ENCODE measurements around the gene DBP.
A peak's percentile ranks its signal among the peaks of the same experiment; 100 is the strongest.

DBP gene

DNA sequence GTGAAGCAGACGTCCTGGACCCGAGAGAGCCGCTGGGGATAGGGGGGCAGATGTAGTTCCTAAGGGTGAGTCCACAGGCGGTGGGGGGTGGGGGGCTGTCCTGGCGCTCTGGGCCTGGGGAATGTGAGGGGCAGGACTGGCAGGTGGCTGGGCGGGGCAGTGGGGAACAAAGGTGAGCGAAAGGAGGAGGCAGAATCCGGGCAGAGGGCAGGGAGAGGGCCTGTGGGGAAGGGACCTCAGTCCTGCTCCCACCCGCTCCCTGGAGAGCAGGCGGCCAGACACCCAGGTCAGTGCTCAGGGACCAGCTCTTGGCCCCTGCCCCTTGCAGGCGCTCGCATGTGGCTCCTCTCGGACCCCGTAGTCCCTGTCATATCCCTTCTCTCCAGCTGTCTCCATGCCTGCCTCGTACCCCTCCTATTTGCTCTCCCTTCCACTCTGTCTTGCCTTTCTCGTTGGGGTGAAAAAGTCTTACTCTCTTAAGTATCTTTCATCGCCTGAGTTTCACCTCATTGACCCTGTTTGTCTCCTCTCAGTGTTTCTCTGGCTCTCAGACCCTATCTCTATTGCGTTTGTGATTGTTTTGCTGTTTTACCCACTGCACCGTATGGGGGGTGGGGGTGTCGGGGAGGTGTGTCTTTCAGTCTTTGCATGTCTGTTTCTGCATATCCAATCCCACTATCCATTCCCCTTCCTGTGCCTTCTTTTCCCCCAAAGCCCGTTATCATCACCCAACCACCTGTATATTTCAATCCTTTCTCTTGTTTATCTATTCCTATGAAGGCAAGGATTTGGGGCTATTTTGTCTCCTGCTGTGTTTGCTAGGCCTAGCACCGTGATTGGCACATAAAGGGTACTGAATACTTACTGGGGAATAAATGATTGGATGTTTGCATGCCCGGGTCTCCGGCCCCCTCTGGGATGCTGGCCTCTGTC is 12.1 kb downstream of the DBP start:
- no peak for DNase-seq

DNA sequence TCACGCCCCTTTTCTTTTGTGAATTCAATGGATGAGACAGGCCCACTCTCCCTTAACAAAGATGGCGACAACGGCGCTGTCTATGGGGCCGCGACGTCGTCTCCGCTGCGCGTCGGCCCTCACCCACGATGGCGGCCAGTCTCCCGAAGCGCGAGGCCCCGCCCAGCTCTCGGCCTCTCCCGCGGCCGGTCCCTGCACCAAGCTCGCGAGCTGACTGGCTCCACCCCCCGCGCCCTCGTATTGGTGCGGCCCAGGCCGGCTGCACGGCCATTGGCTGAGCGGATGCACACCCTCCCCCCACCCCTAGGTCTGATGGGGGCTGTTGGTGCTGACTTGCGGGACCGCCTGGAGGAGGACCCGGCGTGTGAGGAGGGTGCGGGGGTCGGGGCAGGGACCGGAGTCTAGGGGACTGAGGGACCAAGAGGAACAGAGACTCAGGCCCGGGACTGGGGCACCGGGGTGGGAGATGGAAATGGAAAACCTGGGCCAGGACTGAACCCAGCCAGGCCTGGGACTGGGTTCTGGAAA is 13.0 kb downstream of the DBP start:
- DNase-seq = peak; percentile 90 to 91

DNA sequence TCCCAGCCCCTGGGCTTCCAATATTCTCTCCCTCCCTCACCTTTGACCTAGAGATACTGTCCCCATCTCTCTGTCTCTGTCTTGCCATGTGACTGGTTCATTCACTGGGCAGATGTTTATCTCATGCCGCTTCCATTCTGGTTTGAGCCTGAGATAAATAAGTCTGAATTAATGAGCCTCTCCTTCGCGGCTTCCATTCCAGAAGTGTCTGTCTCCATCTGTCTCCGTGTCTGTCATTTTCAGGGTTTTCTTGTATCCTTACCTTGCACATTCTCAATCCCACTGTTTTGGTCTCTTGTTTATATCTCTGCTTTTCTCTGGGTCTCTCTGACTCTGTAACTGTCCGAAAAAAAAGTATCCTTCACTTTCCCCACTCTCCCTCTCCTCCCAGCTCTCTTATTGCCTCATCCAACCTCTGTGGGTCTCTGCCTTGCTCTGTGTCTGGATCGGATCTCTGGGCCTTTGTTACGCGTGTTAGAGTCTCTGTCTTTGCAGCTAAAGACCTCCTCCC is 13.6 kb downstream of the DBP start:
- DNase-seq = no peak

DNA sequence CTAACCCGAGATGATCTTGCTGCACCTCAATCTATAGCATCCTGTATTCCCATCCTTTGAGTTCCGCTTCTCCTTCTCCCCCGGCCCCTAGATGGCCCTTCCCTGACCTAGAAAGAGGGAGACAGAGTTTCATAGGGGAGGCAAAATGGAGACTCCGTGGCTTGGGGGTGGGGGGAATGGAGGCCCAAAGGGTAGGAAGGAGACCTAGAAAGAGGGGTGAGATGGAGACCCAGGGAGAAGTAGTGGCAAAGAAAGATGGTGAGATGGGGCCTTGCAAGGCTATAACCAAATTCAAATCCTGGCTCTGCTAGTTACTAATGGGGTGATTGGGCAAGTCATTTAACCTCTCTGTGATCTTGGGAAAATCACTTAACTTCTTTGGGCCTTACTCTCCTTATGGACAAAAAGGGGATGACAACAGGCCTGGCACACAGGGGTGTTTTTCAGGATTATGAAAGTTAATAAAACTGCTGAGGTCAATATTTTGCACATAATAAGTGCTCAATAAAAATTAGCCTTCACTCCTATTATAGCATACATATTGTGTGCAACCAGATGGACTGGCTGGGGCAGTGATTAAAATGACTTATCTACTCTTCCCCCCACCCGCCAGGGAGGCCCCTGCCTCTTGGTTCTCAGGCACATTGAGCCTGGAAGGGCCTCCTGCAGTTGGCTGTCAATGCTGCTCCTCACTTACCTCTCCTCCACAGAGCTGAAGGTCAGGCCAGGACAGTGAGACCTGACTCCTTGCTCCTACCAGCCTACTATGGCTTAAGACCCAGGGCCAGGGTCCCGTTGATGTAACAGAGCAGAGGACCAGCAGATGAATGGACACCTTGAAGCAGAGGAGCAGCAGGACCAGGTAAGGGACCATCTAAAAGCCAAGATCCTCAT is 17.2 kb downstream of the DBP start:
- DNase-seq = peak; percentile 40 to 56

DNA sequence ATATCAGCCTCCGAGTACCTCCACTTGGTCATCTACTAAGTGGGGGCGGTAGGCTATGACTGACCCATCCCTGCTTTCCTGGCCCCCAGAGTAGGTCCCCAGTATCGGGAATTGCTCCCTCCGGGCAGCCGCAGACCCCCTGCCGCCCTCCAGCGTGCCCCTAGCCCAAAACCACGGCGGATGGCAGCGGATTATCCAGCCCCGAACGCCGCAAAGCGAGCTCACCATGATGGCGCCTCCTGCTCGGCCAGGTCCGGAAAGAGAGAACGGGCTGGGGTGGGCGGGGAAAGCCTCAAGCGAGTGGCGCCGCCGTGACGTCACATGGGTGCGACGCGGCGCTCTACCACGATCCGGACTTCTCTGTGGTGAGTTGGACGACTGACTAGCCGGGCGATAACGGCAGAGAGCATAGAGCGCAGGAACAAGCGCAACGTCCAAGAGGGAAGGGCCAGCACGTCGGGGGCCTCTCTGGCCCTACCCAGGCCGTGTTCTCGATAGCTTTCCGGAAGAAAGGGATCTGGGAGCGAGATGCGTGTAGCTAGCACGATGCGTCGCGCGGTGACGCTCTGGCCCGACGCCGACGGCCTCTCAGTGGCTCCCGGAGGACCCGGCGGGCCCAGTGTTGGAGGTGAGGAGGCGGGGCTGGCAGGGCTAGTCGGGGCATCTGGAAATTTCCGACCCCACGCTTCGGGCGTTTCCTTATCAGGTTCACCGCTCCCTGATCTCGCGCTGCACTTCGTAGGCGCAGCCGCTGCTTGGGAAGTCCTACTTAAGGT is 18.1 kb downstream of the DBP start, which contains the start of the genes RPL18 and SPHK2:
Gene RPL18 (minus strand): TSS at position 263 of the 776 bp plus-strand sequence. CDS start 35 bp downstream, at position 228.
Gene SPHK2 (plus strand): TSS at position 591 of the 776 bp plus-strand sequence. CDS start 1,009 bp downstream, outside the sequence.
- DNase-seq = peak; percentile 98 to 99

DNA sequence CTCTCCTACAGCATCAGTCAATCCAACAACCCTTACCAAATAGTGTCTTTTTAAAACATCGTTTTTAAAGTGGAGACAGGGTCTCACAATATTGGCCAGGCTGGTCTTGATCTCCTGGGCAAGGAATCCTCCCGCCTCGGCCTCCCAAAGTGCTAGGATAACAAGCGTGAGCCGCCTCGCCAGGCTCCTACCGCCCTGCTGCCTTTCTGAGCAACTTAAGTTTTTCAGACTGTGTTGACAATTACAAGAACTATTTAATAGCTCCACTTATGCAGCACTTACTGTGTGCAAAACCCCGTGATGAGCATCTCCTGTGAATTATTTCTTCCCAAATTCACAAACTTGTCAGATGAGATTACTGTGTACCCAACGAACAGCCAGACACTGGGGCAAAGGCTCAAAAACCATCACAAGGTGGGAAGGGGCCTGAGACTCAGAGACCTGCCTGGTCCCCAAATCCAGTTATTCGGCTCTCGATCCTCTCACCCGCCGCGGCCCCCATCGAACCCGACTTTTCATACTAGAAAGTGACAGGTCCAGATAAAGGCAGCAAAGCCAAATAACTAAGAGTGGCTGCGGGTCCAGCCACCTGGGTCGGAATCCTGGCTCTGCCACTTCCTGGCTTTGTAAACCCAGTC is 18.8 kb downstream of the DBP start:
- no peak for DNase-seq

DNA sequence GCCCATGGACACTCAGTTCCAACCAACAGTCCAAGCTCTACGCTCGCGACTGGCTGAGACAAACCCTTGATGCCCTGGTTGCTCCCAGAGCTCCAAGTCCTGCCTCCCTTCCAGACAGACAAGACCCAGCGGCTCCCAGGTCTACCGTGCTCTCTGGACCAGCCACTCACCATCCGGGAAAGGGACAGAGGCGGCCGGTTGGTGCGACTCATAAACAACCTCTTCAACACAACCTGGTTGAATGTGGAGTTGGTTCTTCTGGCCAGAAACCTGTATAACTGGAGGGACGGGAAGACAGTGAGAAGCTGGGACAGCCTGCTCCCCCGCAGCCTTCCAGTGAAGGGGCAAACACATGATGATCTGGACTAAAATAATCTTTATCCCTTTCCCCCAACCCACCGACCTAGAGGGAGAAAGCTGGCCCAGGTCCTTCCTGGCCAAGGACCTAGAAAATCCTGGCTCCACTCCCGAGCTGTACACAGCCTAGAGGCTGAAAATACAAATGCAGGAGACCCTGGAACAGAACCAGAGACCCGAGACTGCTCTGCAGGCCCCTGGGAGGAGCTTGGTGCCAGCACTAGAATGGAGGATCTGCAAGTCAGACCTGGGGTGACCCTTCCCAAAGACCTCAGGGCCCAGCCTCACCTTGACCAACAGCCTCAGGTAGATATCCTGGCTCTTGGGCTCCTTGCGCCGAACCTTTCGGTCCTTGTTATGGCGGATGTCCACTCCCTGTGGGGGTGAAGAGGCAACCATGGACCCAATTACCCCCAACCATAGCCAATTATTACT is 19.8 kb downstream of the DBP start:
- DNase-seq = no peak

DNA sequence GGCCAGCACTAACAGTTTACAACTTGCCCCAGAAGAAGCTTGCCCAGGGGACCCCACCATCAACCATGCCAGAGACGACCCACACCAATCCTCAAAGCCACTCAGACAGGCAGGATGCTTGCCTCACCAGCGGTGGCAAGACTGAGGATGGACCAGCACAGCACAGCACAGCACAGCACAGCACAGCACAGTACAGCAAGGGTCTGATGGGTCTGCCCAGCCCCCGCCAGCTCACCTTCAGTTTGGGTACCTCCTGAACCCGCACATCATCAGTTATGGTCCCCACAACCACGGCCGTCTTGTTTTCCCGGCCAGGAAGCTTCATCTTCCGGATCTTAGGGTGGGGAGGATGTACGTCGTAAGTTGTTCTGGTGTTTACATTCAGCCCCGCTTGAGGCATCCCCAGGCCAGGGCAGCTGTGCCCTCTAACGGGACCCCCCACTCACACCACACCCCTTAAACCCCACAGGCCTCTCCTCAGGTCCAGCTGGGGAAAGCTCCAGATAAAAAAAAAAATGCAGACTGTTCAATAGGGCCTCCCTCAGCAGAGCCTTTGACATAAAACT is 20.6 kb downstream of the DBP start:
- no peak for DNase-seq

DNA sequence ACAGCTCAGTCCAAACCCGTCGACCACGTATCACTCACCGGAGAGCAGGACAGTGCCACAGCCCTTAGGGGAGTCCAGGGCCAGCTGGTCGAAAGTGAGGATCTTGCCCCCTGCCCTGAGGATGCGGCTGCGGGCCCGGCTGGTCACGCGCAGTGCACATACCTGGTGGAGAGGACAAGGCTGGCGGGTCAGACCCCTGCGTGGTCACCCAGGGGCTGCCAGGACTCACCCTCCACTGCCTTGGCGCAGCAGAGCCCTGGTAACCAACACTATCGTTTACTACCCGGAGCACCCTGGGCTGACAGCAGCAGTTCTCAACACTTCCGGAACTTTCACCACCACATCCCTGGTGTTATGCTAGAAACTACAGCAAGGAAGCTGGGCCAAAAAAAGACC is 21.1 kb downstream of the DBP start:
- no peak for DNase-seq

DNA sequence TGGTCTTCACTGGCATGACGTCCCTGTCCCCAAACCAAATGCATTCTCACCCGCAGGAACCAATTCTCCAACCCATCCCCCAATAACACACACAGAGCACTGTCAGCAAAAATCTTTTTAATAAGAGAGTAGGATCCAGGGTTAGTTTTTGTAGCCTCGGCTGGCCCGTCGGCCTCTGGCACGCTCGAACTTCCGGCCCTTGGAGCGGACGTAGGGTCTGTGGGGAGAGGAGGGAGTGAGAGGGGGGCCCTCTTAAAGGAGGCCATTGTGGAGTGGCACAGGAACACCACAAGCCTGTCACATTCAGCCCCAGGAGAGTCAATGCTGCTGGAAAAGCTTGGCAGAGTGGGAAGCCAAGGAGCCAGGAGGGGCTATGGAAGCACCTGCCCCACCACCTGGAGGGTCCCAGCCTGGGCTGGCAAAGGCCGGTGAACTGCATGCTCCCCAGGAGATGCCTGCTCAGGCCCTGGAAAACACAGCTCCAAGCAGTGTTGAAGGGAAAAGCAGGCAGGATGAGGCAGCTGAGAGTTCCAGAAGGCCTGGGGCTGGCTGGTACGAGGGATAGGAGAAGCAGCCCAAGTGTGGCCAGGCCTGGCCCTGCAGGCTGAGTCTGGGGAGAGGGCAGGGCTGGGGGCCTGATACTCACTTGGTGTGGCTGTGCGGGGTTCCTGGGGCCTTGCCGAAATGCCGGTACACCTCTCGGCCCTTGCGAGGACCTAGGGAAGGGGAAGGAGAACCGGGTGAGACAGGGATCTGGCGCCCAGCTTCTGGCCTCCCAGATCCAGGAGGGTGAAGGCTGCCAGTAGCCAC is 21.7 kb downstream of the DBP start:
- no peak for DNase-seq

DNA sequence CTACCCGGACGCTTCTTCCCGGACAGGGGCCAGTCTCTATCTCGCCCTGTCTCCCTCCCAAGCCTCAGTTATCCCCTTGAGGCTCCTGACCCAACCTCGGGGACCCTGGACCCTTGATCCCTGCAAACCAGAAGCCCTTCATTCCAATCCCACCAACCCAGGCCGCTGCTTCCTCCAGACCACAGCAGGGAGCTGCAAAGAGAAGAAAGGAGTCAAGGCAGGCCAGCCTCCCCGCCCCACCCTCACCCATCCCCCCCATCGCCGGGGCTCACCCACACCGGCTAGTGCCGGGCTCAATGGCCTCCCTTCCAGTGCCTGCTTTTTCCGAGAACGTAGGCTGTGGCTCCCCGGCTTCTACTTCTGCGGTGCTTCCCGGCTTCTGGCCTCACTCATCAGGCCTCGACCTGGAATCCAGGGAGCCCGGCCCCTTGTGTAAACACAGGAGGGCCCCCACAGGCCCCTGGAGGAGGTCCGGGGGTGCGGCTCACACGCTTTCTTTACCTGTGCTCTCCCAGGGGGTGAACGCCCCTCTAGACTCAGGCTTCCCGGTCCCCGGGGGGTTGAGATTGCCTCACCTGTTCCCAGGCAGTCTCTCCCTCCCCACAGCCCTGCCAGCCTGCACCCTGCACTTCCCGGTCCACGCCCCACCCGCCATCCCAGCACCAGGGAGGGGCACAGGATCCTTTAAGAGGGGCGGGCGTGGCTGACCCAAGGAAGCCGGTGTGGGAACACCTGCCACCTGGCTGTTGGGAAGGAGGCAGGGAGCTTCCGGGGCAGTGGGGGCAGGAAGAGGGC is 22.5 kb downstream of the DBP start, which contains the start of gene FAM83E:
Gene FAM83E (minus strand): TSS at position 641 of the 795 bp plus-strand sequence. CDS start 1,704 bp downstream, outside the sequence.
- no peak for DNase-seq

DNA sequence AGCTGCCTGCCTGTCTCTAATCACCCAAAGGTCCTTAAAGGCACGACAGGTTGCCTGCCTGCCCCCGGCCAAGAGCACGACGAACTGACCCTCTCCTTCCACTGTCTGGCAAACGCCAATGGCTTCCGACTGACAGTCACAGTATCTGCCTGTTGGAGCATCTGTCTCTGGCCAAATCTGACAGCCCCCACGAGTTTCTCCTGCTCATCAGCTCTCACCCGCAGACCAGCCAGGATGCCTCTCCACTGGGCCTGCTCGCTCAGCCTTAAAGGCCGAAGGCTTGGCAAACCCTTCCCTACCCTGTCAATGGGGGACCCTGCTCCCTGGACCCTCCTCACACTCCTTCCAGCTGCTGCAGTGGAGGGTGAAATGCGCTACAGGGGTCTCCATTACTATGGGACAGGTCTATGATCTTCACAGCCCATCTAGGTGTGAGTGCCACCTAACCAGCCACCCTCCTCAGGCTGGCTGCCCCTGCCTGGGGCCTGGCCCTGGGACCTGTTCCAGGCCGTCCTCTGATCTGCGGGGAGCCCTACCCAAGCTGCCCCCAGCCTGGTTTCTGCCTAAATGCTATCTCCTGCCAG is 23.2 kb downstream of the DBP start:
- no peak for DNase-seq

DNA sequence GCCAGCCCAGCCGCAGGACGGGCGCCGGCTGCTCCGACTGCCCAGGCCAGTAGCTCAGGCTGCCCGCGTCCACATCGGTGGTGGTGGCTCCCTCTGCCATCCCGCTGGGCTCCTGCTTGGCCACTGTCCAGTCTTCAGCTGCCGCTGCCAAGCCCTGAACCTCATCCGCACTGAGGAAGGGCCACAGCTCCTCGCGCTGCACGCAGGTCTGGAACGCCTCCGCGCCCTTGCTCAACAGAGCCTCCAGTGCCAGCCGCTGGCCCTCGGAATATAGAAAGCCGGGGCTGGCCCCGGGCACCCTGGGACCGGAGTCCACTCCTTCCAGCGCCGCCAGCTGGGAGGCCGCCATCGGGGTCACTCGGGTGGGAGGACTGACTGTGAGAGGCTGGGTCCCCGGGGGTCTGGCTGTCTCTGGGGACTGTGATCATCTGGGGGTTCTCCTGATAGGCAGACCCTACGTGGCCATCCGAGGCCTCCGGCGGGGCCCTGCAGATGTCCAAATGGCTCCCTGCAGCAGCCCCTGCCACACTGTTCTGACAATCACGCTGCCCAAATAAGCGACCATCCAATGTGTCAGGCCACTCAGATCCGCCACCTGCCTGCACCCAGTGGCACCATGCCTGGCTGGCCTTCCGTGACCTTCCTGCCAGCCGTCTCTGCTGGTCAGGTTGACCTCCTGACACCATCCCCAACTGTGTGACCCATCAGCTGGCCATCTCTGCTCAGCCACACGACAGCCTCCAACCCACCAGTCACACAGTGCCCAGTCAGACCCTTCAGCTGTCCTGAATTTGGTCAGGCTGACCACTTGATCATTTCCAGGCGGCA is 23.9 kb downstream of the DBP start:
- DNase-seq = no peak

DNA sequence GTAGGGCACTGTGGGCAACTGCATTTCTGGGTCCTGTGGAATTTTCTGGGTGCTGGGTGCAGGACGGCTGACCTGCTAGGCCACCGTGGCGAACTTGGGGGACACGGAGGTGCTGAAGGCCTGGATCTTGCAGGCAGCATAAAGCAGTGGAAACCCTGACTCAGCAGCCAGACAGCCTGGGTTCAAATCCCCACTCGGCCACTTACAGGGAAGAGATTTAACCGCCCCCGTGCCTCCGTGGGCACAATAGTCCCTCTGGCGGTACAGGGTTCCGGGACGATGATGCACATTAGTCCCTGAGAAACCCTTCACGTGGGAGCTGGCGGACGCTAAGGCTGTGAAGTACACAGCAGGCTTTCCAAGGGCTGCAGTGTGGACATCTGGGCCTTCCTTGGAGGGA is 25.3 kb downstream of the DBP start:
- no peak for DNase-seq

DNA sequence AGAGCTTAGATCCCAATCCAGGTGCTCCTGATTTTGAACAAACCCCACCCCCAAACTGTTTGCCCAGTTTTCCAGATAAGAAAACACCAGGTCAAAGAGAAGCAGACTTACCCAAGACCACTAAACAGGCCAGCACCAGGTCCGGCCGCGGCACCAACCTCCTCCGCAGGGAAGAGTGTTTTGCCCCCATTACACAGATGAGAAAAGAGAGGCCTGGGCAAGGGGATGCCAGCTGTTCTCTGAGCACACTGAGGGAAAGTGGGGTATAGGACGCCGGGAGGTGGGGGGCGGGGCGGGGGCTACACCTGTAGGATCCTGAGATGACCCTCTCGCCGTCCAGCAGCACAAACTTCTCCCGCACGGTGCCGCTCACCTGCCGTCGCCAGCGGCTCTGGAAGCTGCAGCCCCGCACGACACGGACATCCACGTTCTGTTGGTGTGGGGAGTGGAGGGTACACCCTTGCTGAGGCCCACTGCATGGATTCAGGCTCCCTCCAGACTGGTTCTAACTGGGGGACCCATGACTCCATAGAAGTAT is 27.5 kb downstream of the DBP start:
- DNase-seq = no peak

DNA sequence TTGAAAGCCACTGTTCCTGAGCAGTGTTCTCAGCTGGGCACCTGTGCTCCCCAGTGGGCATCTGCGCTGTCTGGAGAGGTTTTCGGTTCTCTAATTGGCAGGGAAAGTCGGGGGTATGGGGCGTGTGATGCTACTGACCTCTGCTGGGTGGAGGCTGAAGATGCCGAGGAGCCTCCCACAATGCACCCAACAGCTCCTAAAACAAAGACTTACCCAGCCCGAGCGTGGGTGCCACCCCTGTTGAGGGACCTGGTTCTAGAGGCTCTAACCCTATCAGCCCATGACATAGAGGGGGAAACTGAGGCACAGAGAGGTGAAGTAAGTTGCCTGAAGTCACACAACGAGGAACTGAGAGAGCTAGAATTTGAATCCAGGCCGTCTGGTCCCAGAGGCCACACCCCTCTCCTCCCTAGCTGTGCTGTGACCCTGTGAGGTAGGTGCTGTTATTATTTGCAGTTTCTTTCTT is 28.3 kb downstream of the DBP start:
- peak; percentile 61 to 66 for DNase-seq

DNA sequence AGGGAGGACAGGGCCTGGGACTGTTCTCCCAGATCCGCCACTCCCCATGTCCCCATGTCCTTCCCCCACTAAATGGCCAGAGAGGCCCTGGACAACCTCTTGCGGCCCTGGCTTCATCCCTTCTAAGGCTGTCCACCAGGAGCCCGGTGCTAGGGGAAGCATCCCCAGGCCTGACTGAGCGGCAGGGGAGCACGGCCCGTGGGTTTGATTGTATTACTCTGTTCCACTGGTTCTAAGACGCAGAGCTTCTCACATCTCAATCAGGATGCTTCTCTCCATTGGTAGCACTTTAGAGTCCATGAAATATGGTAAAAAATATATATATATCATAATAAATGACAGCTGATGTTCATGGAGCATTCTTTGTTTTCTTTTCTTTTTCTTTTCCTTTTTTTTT is 29.8 kb downstream of the DBP start:
- no peak for DNase-seq
